Common myeloid progenitor, CD34-positive (primary cell): Measurements from ENCODE around the gene NCAN.
"Not testable (repeated sequence)": the region's sequence is repeated elsewhere in the genome, so short reads cannot be mapped to it uniquely, and the experiment has no call there.

Experiments used
- CTCF ChIA-PET: fragments of 350-600 bp; sonication (Branson Sonifier 250); formaldehyde crosslinking; loops from one replicate; lab custom pipeline; 2021; ENCODE audit warnings: antibody characterized with exemption; lab: Charles Lee
- POLR2A ChIA-PET: fragments of 350-600 bp; sonication (Branson Sonifier 250); formaldehyde crosslinking; loops from one replicate; lab custom pipeline; 2021; ENCODE audit warnings: antibody characterized with exemption; lab: Charles Lee
- DNase-seq, 3 donors: peaks; one replicate each; pipeline versions ENCODE4 v3.0.0 to v3.0.0-alpha.2; 2013
- H3K27ac ChIP-seq, 2 experiments: 1 replicate in 1 of 2; 2 replicates in 1 of 2; pipeline ENCODE4 v1.7.0; 2013; ENCODE audit warnings: inconsistent platforms in 2 of 2, low read length in 2 of 2, mild to moderate bottlenecking in 2 of 2, low read depth in 1 of 2, moderate library complexity in 1 of 2; ENCODE audit not compliant: severe bottlenecking in 2 of 2, insufficient read depth in 1 of 2, poor library complexity in 1 of 2
- H3K27me3 ChIP-seq, 5 experiments: replicated peaks in 2 of 5; 1 replicate in 3 of 5; 2 replicates in 2 of 5; pipeline versions ENCODE4 v1.6.1 to v1.7.0; 2013; ENCODE audit warnings: low read length in 4 of 5, mild to moderate bottlenecking in 2 of 5, moderate library complexity in 2 of 5, inconsistent platforms in 1 of 5; ENCODE audit not compliant: insufficient read depth in 5 of 5, control insufficient read depth in 4 of 5
- H3K36me3 ChIP-seq, 4 experiments: 1 replicate in 2 of 4; 2 replicates in 2 of 4; pipeline versions ENCODE4 v1.6.1 to v1.7.0; 2013; ENCODE audit warnings: low read length in 3 of 4, control low read depth in 1 of 4, mild to moderate bottlenecking in 1 of 4; ENCODE audit not compliant: control insufficient read depth in 4 of 4, insufficient read depth in 4 of 4
- H3K4me1 ChIP-seq, 4 experiments: 1 replicate in 3 of 4; 2 replicates in 1 of 4; pipeline versions ENCODE4 v1.6.1 to v1.7.1; 2013; ENCODE audit warnings: low read length in 3 of 4, mild to moderate bottlenecking in 3 of 4, control low read depth in 1 of 4, inconsistent platforms in 1 of 4, moderate library complexity in 1 of 4; ENCODE audit not compliant: control insufficient read depth in 4 of 4, insufficient read depth in 4 of 4; ENCODE audit errors: control extremely low read depth in 1 of 4
- H3K4me3 ChIP-seq, 7 experiments: 1 replicate in 4 of 7; 2 replicates in 3 of 7; pipeline versions ENCODE4 v1.5.1 to v1.7.0; 2013; ENCODE audit warnings: mild to moderate bottlenecking in 7 of 7, low read length in 6 of 7, moderate library complexity in 6 of 7, inconsistent platforms in 2 of 7, low read depth in 2 of 7, control low read depth in 1 of 7; ENCODE audit not compliant: insufficient read depth in 4 of 7, control insufficient read depth in 1 of 7; ENCODE audit errors: extremely low read depth in 1 of 7
- H3K9me3 ChIP-seq, 5 experiments: 1 replicate in 4 of 5; 2 replicates in 1 of 5; pipeline versions ENCODE4 v1.6.1 to v1.7.1; 2013; ENCODE audit warnings: low read length in 4 of 5, mild to moderate bottlenecking in 2 of 5, inconsistent platforms in 1 of 5, low read depth in 1 of 5, moderate library complexity in 1 of 5; ENCODE audit not compliant: control insufficient read depth in 4 of 5, insufficient read depth in 2 of 5; ENCODE audit errors: control extremely low read depth in 1 of 5
- WGBS: methylation state at CpG from one replicate; pipeline ENCODE4 v1.1.5; 2013; ENCODE audit not compliant: insufficient coverage; 5-methylcytosine and 5-hydroxymethylcytosine counted together

NCAN gene

GRCh38 chr19:19250196-19250801 lies 38.5 kb downstream of the NCAN start:
- WGBS, result 85% methylated on average over 3 of the region's 5 CpGs
- CTCF ChIA-PET, result interaction anchor here (1.8 kb wide), 1 partner anchor 75 kb away, joined by 5 read pairs; no protein-coding TSS in a partner anchor
- DNase-seq, result no peak
- Histone ChIP-seq H3K36me3 (no peaks in the 10 kb centered on the region), H3K4me3 (no peak overlapping the region), H3K9me3 (peaks cover 0 to 2% (median 0%) of the 10 kb centered on the region in 5 experiments), H3K27me3 (peaks cover 3 to 30% (median 18%) of the 10 kb centered on the region in 5 experiments), H3K27ac (no peak overlapping the region), H3K4me1 (no peaks in the 10 kb centered on the region)
- POLR2A ChIA-PET, result no interaction called here

DNA sequence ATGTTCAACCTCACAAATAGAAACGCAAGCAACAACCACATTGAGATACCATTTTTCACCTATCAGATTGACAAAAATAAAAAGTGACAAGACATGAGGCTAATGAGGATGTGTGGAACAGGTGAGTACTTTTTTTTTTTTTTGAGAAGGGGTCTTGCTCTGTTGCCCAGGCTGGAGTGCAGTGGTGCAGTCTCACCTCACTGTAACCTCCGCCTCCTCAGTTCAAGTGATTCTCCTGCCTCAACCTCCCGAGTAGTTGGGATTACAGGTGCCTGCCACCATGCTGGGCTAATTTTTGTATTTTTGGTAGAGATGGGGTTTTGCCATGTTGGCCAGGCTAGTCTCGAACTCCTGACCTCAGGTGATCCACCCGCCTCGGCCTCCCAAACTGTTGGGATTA lies 41.7 kb downstream of the NCAN start:
- H3K27ac ChIP-seq, CTCF ChIA-PET, H3K4me1 ChIP-seq, POLR2A ChIA-PET, H3K4me3 ChIP-seq, H3K36me3 ChIP-seq, H3K9me3 ChIP-seq, DNase-seq: not testable (repeated sequence)
- peaks cover 5 to 60% (median 22%) of the 10 kb centered on the region in 5 experiments for H3K27me3 ChIP-seq
- WGBS, result 100% methylated on average over 1 of the region's 6 CpGs

- Histone ChIP-seq H3K4me1 (peaks cover 0 to 8% (median 6%) of the 10 kb centered on the region in 4 experiments), H3K4me3 (no peak overlapping the region), H3K36me3 (no peaks in the 10 kb centered on the region), H3K27me3 (peaks cover 2 to 73% (median 17%) of the 10 kb centered on the region in 5 experiments), H3K9me3 (peaks cover 0 to 4% (median 3%) of the 10 kb centered on the region in 5 experiments), H3K27ac (no peak overlapping the region)
- ChIA-PET POLR2A (no interaction called here), CTCF (no interaction called here)
- peak in 2 of 3 donors; percentile 34 to 45 for DNase-seq
- 69% methylated on average over 16 of the region's 17 CpGs for WGBS
These were observed 44.6 kb downstream of the NCAN start for GRCh38 chr19:19256072-19256969.

- Histone ChIP-seq H3K4me3 (no peak overlapping the region), H3K36me3 (no peaks in the 10 kb centered on the region), H3K27ac (no peak overlapping the region), H3K4me1 (peaks cover 0 to 15% (median 14%) of the 10 kb centered on the region in 4 experiments), H3K27me3 (peaks cover 0 to 73% (median 15%) of the 10 kb centered on the region in 5 experiments), H3K9me3 (peaks cover 0 to 4% (median 3%) of the 10 kb centered on the region in 5 experiments)
- no peak for DNase-seq
- ChIA-PET CTCF (no interaction called here), POLR2A (no interaction called here)
- 88% methylated on average over 10 of the region's 14 CpGs for WGBS
These were observed 45.4 kb downstream of the NCAN start for GRCh38 chr19:19257137-19257536.

- H3K4me1 ChIP-seq, result peaks cover 0 to 18% (median 15%) of the 10 kb centered on the region in 4 experiments
- H3K27ac ChIP-seq, result no peak overlapping the region
- 89% methylated on average over 70 of the region's 72 CpGs for WGBS
- no peak overlapping the region for H3K4me3 ChIP-seq
- peaks cover 0 to 4% (median 3%) of the 10 kb centered on the region in 5 experiments for H3K9me3 ChIP-seq
- DNase-seq, result no peak
- no peaks in the 10 kb centered on the region for H3K36me3 ChIP-seq
- ChIA-PET CTCF (no interaction called here), POLR2A (no interaction called here)
- H3K27me3 ChIP-seq, result peaks cover 0 to 78% (median 21%) of the 10 kb centered on the region in 5 experiments
These were observed 46.3 kb downstream of the NCAN start for GRCh38 chr19:19257836-19258588.

GRCh38 chr19:19258589-19259338 lies 47.0 kb downstream of the NCAN start:
- Histone ChIP-seq H3K36me3 (no peaks in the 10 kb centered on the region), H3K9me3 (peaks cover 0 to 4% (median 3%) of the 10 kb centered on the region in 5 experiments), H3K4me3 (no peak overlapping the region), H3K4me1 (peaks cover 0 to 18% (median 15%) of the 10 kb centered on the region in 4 experiments), H3K27me3 (peaks cover 0 to 86% (median 25%) of the 10 kb centered on the region in 5 experiments), H3K27ac (no peak overlapping the region)
- ChIA-PET POLR2A (no interaction called here), CTCF (no interaction called here)
- DNase-seq, result no peak
- WGBS, result 96% methylated on average over 39 of the region's 41 CpGs
